GM18909 (cell line): ENCODE measurements around the gene CP.
"Not testable (repeated sequence)": the region's sequence is repeated elsewhere in the genome, so short reads cannot be mapped to it uniquely, and the experiment has no call there.

ENCODE experiments used
- ATAC-seq: cut with Tn5 transposase; IDR thresholded peaks from one replicate; pipeline ENCODE4 v1.9.1; 2021; ENCODE audit warnings: mild to moderate bottlenecking; ENCODE audit not compliant: unreplicated experiment, poor library complexity

CP gene

DNA sequence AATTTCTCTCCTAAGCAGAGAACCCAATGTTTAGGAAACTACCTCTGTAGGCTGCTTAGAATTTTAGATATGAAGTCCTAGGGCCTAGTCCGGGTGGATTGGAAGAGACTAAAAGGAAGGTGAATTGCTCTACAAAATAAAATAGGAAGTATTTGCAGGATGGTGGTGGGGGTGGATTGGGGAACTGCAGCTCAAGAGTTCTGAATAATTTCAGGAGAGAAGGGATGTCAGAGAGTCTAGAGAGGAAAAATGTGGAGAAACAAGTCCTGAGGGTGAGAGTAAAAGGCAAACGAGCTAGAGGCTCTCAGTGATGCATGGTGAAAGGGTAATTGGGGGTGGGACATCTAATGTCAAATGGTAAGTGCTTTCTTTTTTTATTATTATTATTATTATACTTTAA is 10.2 kb upstream of the CP start:
- ATAC-seq = no peak

DNA sequence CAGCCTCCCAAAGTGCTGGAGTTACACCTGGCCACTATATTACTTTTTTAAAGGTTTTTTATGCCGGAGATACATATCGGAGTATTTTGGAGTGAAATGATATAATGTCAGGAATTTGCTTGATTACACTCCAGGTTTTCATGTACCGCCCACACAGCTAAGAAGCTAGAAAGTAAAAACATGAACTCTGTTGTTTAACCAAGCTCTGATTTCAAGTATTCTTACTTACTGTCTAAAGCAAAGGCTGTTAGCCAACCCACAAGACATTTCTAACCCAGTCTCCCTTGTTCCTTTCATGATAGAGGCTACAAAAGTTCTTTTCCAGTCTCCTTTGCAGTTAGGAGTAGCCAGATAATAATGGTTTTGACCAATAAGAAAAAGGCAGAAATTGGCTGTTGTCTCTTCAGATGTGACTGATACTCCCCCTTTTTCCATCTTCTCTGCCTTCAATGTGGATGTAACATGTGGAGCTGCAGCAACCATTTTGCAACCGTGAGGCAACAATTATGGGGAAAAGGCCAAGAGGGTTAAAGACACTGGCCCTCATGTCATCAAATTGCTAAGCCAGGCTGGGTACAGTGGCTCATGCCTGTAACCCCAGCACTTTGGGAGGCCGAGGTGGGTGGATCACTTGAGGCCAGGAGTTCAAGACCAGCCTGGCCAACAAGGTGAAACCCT is 6.1 kb upstream of the CP start:
- no peak for ATAC-seq

DNA sequence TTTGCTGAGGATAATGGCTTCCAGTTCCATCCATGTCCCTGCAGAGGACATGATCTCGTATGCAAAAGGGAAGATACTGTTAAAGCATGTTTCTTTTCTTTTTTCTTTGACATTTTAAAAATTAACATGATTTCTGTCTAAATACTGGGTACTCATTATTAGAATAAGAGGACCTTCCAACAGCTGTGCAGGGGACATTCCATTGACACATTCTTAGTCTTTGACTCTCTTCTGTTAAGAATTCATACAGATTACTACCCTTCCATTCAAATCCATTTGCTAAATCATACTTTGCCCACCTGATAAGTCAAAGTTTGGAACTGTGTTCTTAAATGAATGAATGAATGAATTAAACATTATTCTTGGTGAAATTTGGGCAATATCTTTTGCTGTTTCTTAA is 5.1 kb upstream of the CP start:
- no peak for ATAC-seq

DNA sequence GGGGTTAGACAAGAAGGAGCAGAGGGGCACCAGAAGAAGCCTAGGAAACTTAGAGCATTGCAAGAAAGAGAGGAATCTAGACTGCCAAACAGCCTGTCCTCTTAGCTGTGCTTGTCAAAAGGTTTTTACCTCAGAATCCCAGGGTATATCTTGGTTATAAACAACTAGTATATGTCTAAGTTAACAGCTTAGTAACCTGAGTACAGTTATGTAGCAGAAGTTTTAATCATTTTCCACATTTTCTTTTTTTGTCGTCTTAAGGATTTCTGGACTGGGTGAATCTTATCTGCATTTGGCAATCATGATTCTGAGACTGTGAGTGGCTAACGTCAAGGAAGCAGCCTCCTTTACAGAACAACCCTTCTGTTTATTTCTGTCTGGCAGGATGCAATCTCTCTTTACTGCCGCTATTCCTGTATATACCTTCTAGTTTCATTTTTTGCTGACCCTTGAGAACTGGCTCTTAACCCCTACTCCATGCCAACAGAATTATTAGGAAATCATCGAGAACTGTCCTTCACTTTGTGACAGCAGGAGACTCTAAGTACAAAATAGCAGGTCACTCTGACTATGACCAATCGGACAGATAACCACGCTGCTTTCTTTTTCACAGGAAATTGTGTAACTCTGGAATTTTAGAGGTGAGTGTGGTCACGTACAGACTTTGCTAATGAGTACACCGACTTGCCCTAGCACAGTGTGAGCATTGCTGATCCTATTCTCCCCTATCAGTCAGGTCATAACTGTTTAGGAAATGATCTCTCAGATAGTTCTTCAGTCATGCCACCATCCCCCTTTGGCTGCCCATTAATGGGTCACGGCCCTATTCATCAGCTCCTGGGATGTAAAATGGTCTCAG is 3.3 kb upstream of the CP start:
- ATAC-seq = peak; percentile 95

DNA sequence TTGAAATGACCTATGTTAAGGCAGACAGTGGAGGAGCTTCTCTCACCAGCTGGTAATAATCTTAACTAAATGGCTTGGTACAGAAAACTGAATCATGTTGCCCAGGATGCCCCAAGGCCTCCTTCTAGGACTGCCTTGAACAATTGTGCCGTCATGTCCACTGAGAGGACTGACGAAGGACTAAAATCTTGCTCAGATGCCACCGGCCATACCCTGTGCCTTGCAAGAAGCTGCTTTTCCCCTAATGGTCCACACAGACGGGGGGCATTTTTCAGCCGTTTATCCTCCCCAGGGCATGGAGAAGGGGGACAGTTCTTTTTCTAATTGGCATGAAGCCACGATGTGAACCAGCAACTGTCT is 1.8 kb upstream of the CP start:
- ATAC-seq = no peak

DNA sequence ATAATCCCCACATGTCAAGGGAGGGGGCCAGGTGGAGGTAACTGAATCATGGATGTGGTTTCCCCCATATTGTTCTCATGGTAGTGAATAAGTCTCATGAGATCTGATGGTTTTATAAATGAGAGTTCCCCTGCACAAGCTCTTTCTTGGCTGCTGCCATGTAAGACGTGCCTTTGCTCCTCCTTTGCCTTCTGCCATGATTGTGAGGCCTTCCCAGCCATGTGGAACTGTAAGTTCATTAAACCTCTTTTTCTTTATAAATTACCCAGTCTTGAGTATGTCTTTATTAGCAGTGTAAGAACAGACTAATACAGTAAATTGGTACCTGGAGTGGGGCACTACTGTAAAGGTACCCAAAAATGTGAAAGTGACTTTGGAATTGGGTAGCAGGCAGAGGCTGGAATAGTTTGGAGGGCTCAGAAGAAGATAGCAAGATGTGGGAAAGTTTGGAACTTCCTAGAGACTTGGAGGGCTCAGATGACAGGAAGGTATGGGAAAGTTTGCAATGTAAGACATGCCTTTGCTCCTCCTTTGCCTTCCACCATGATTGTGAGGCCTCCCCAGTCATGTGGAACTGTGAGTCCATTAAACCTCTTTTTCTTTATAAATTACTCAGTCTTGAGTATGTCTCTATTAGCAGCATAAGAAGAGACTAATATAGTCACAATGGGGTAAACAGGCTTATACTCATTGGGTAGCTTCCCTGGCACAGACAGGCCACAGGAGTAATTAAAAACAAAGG is 2.1 kb downstream of the CP start:
- ATAC-seq = not testable (repeated sequence)

DNA sequence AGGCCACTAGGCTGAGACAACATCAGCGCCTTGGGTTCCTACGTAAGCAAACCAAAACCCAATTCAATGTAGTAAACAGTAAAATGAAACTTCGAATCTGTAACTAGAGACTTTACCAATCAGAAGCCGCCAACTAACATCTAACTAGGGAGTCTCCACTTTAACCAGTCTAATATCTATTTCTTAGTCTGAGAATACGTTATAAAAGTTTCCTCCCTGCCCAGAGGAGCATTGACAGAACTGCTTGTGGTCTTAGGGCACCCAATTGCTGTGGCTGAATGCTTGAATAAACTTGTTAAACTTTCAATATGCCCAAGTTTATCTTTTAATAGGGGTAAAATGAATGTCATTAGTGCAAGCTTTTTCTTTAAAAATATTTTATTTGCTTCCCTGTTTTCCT is 4.3 kb downstream of the CP start:
- ATAC-seq = no peak

DNA sequence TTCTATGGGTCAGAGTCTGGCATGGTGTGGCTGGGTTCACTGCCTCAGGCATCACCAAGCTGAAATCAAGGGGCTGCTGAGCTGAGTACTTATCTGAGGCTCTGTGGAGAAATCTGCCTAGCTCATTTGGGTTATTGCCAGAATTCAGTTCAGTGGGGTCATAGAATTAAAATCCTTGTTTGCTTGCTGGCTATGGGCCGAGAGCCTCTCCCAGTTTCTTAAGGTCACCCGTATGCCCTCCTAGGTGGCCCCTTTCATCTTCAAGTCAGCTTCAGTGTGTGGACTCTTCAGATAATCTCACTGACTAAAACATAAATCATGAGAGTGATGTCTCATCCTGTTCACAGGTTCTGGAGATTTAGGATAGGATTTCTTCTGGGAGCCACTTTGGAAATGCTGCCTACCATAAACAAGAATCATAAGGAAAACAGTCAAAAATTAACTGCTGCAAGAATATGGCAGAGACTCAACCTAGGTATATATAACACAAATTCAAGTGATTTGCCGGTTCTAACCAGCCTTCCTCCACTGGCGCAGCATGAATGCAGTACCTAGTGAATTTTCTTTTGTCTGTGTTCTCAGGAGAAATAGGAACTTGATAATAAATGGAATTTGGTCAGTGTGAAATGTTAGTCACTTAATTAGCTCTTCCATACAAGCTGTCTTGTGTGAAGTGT is 5.3 kb downstream of the CP start:
- ATAC-seq = no peak

DNA sequence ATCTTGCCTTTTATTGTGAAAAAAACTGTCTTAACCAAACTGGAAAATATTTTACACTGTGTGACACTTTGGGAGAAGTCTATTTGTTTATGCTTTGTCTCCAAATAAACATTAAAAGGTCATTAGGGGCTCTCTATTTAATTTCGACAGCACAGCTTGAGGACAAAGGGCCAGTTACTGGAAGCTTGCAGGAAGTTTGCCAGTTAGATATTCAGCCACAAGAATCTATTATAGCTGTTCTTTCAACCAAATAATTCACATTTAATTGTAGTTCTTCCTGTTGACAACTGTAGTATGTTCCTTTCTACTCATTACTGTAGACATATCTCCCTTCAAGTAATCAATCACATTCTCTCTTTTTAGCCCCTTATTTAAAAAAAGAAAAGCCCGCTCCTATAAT is 6.1 kb downstream of the CP start:
- no peak for ATAC-seq

DNA sequence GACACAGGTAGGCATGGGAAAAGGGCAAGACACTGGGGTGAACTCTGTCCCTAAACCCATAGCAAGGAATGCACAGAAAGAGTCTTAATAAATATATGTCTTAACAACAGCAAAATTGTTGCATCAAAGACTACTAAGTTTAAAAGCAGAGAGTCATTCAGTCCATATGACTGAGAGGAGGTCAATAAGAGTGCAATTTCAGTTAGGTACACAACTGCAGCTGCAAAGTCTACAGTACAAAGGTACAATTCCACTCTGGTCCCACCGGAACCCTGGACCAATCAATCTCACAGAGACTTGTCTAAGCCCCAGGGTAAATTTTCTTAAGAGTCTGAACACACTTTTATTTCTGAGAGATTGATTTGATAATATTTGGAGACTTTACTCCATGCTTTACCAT is 6.9 kb downstream of the CP start:
- ATAC-seq = no peak

DNA sequence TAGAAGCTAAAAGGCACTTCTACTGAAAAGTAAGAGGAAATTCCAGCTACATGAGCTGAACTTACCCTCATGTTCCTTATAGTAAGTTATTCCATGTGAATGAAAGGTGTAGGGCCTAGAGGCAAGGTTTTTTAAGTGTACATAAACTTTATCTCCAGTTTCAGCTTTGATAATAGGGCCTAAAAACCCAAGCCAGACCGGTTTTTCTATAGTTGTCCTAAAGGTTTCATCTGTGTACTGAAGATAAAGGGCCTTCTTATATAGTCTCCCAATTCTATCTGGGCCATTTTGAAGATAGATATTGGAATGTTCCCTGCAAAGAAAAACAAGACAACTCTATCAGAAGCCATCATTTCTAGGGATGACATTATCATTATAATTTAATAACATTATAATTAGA is 9.2 kb downstream of the CP start:
- no peak for ATAC-seq

DNA sequence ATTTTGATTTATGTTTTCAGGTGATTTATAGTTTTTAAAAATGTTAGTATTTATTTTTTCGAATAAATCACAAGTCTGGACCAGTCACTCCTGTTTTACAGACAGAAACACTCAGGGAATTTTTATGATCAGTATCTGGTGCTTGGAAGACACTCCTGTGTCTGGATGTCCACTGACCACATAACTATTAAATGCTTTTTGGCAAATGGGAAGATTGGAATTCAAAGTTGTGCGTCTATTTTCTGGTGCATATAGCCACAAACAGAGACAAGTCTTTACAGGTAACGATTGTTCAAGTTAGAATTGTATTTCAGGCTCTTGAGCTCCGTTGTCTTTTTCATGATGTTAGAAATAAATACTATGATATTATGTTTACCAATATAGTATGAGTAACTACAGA is 12.2 kb downstream of the CP start:
- no peak for ATAC-seq

DNA sequence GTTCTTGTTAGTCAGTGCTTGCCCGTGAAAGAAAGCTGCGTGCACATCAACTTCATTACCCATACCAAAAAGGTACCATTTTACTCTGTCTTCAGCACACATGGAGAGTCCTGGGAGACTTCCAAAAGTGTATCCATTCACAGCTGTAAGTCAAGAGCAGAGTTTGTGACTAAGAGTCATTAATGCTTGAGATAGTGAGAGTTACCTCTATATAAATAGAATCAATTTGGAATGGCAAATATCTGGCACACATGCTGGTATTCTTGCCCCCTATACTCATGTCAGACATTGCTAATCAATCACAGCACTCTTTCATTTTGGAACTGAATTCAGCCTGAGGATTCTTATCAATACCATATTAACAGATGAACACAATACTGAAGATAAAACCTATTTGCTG is 14.2 kb downstream of the CP start:
- no peak for ATAC-seq

DNA sequence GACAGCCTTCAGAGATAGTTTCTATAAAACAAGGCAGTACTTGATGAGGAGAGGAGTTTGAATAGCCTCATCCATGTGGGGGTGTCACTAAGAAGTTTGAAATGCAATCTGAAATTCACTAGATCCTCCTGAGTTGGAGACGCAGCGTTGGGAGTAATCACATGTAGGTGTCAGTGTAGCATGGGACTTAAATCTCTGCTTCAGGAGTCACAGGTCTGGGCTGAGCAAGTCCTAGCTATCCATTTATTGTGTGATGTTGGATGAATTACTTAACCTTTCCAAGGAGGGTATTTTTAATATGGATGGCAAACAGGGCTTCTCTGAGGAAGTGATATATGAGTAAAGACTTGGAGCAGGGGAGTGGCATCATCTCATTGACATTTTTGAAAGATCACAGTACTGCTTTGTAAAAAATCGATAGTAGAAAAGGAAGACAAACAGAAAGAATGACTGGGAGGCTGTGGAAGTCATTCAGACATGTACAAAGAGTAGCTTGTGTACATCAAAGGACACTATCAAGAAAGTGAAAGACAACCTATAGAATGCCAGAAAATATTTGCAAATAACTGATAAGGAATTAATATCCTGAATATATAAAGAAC is 17.1 kb downstream of the CP start:
- no peak for ATAC-seq

DNA sequence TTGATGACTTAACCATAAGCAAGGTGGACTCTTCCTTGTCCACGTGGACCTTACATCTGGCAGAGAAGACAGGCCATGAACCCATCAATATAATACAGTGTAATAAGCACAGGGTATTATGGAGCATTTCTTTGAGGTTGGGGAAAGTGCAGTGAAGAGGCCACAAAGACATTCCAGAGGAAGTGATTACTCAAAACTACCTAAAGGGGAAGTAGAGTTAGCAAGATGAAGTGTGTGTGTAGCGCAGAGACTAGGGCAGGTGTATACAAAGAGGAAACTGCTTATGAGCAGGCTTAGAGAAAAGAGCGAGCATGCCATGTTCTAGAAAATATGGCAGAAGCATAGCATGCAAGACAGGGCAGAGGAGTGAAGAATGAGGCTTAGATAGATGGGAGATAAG is 17.9 kb downstream of the CP start:
- ATAC-seq = peak; percentile 98

DNA sequence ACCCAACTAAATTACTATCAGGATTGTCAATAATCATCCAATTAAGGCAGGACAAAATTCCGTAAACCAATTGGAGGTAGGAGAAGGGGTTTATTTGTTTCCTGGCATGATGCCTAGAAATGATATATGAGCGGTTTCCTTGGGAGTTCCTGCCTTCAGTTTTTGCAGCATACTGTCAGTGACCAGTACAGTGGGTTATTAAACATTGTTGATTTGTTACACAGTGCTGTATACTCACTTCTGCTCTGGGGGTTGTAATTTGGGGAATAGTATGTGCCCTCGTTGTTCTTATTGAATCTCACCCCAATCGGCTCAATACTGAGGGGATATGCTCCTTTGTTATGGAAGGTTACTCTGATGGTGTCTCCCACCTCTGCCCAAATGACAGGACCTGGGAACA is 22.2 kb downstream of the CP start:
- ATAC-seq = no peak

DNA sequence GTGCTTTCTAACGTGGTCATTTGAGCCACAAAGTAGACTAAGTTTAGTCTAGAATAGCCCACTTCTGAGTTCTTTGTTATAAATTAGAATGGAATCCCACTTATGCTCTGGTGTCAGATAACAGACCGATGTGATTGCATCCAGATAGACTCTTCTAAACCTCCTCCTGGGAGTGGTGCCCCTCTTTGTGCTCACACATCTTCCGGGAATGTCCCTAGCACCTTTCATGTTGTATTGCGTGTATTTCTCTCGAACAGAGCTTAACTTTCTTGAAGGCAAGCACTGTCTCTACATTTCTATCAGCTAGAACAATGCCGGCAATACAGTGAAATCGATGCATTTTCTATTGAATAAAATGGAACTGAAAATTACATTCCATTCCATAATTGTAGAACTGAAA is 23.0 kb downstream of the CP start:
- ATAC-seq = no peak

DNA sequence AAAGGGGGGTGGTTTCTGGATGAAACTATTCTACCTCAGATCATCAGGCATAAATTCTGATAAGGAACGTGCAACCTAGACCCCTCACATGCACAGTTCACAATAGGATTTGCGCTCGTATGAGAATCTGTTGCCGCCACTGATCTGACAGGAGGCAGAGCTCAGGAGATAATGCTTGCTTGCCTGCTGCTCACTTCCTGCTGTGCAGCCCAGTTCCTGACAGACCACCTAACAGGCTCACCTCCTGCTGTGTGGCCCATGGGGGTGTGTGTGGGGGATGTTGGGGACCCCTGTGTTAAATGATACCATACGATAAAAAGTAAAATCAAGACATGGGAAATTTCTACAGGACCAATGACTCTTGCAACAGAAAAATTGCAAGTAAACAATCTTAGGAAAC is 24.0 kb downstream of the CP start:
- ATAC-seq = no peak

DNA sequence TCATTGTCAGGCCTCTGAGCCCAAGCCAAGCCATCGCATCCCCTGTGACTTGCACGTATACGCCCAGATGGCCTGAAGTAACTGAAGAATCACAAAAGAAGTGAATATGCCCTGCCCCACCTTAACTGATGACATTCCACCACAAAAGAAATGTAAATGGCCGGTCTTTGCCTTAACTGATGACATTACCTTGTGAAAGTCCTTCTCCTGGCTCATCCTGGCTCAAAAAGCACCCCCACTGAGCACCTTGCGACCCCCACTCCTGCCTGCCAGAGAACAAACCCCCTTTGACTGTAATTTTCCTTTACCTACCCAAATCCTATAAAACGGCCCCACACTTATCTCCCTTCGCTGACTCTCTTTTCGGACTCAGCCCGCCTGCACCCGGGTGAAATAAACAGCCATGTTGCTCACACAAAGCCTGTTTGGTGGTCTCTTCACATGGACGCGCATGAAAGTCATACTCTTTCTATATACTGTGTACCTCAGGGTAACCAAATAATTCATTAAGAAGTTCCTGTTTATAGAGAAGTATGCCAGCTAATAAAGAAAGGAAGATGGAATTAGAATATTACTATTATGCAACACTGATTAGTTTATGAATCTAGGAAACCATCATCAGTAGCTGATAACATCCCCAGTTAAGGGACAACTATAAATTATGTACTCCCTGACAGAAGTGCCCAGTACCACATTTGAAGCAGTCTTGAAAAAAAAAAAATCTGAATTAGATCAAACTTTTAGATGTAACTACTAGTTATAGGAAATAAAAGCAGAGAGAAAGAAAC is 24.6 kb downstream of the CP start:
- not testable (repeated sequence) for ATAC-seq

DNA sequence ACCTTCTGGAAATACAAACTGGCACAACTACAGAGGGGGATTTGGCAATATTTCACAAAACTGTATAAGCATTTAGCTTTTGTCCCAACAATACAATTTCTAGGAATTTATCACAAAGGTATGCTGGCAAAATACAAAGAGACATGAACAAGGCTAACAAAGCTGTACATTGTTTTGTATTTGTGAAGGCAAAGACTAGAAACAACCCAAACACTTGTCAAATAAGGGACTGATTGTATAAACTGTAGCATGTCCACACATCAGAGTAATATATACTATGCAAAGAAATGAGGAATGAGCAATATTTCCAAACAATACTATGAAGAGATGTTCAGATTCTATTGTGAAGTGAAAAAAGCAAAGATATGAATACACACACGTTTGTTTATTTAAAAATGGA is 26.4 kb downstream of the CP start:
- ATAC-seq = no peak
